CD14-positive monocyte (primary cell): ENCODE results near the gene SRD5A3. TPM values are rescaled to one million over a fixed set of nuclear protein-coding genes. Genes with fewer than 3 reads are reported as not detected.
A peak's percentile ranks its signal among the peaks of the same experiment; 100 is the strongest.

ENCODE experiments used
- DNase-seq, 3 donors: peaks; one replicate each; pipeline ENCODE4 v3.0.0-alpha.2; 2011 to 2022
- H2AFZ ChIP-seq: 2 replicates; pipeline ENCODE4 v1.6.0; 2012; ENCODE audit warnings: mild to moderate bottlenecking, low read depth, low read length, inconsistent platforms; ENCODE audit not compliant: insufficient read depth, poor library complexity, severe bottlenecking
- H3K27ac ChIP-seq, 2 donors: 1 replicate in 1 of 2; 2 replicates in 1 of 2; pipeline ENCODE4 v1.5.1; 2012 to 2013; ENCODE audit warnings: low read length in 2 of 2, control low read depth in 1 of 2, inconsistent platforms in 1 of 2, low read depth in 1 of 2, mild to moderate bottlenecking in 1 of 2
- H3K27me3 ChIP-seq, 2 donors: one replicate each; pipeline versions ENCODE4 v1.6.0 to v1.6.1; 2011 to 2013; ENCODE audit warnings: low read length in 2 of 2; ENCODE audit not compliant: control insufficient read depth in 2 of 2, insufficient read depth in 2 of 2
- H3K36me3 ChIP-seq, 2 donors: replicated peaks in 1 of 2; 1 replicate in 1 of 2; 2 replicates in 1 of 2; pipeline versions ENCODE4 v1.5.1 to v1.6.1; 2012 to 2013; ENCODE audit warnings: low read length in 2 of 2, control low read depth in 1 of 2, inconsistent platforms in 1 of 2, mild to moderate bottlenecking in 1 of 2; ENCODE audit not compliant: insufficient read depth in 2 of 2, control insufficient read depth in 1 of 2
- H3K4me1 ChIP-seq, 2 donors: 1 replicate in 1 of 2; 2 replicates in 1 of 2; pipeline versions ENCODE4 v1.5.1 to v1.6.1; 2012 to 2013; ENCODE audit warnings: low read length in 2 of 2, control low read depth in 1 of 2, inconsistent platforms in 1 of 2, mild to moderate bottlenecking in 1 of 2, moderate library complexity in 1 of 2; ENCODE audit not compliant: insufficient read depth in 2 of 2, control insufficient read depth in 1 of 2
- H3K4me2 ChIP-seq: replicated peaks from 2 replicates; pipeline ENCODE3; 2012; ENCODE audit warnings: low read length, moderate library complexity, mild to moderate bottlenecking; ENCODE audit not compliant: poor library complexity, severe bottlenecking; ENCODE audit errors: extremely low read depth
- H3K4me3 ChIP-seq, 3 experiments: fragments of 200-600 bp in 1 of 3; sonication (generic) in 1 of 3; replicated peaks in 1 of 3; 1 replicate in 2 of 3; 2 replicates in 1 of 3; pipeline ENCODE4 v1.5.1; 2011 to 2013; ENCODE audit warnings: low read length in 3 of 3, mild to moderate bottlenecking in 3 of 3, control low read depth in 2 of 3, low read depth in 2 of 3, inconsistent platforms in 1 of 3, moderate library complexity in 1 of 3
- H3K79me2 ChIP-seq: 2 replicates; pipeline ENCODE4 v1.6.0; 2012; ENCODE audit warnings: mild to moderate bottlenecking, control low read depth, inconsistent platforms, low read length, moderate library complexity; ENCODE audit not compliant: insufficient read depth
- H3K9ac ChIP-seq: 2 replicates; pipeline ENCODE4 v1.6.0; 2017; ENCODE audit warnings: low read length, mild to moderate bottlenecking; ENCODE audit not compliant: insufficient read depth, poor library complexity, severe bottlenecking
- H3K9me3 ChIP-seq, 2 donors: replicated peaks in 1 of 2; 1 replicate in 1 of 2; 2 replicates in 1 of 2; pipeline versions ENCODE4 v1.5.1 to v1.6.1; 2012 to 2013; ENCODE audit warnings: low read length in 2 of 2, control low read depth in 1 of 2; ENCODE audit not compliant: control insufficient read depth in 1 of 2, insufficient read depth in 1 of 2
- H4K20me1 ChIP-seq: 2 replicates; pipeline ENCODE4 v1.6.0; 2012; ENCODE audit warnings: mild to moderate bottlenecking, low read length, control low read depth, moderate library complexity; ENCODE audit not compliant: insufficient read depth
- H3K27ac Mint-ChIP-seq, 7 donors: one replicate each; pipeline ENCODE4 v1.8.0; 2020; ENCODE audit warnings: mild to moderate bottlenecking in 7 of 7, mixed read lengths in 7 of 7, moderate library complexity in 6 of 7, inconsistent platforms in 2 of 7
- H3K27me3 Mint-ChIP-seq, 3 donors: one replicate each; pipeline ENCODE4 v1.8.0; 2021 to 2022; ENCODE audit warnings: low read depth in 3 of 3, mild to moderate bottlenecking in 3 of 3, mixed read lengths in 3 of 3, moderate library complexity in 3 of 3, inconsistent platforms in 1 of 3
- H3K36me3 Mint-ChIP-seq, 2 donors: one replicate each; pipeline ENCODE4 v1.8.0; 2020; ENCODE audit warnings: mixed read lengths in 2 of 2, inconsistent platforms in 1 of 2, mild to moderate bottlenecking in 1 of 2
- H3K4me1 Mint-ChIP-seq: one replicate; pipeline ENCODE4 v1.8.0; 2020; ENCODE audit warnings: mild to moderate bottlenecking, mixed read lengths
- H3K4me3 Mint-ChIP-seq, 2 donors: one replicate each; pipeline ENCODE4 v1.8.0; 2020; ENCODE audit warnings: mild to moderate bottlenecking in 2 of 2, mixed read lengths in 2 of 2, moderate library complexity in 1 of 2
- H3K9me3 Mint-ChIP-seq, 7 donors: one replicate each; pipeline ENCODE4 v1.8.0; 2020 to 2022; ENCODE audit warnings: mixed read lengths in 7 of 7, mild to moderate bottlenecking in 6 of 7, moderate library complexity in 6 of 7, inconsistent platforms in 2 of 7
- CTCF ChIP-seq: fragments of 200-600 bp; IDR thresholded peaks from one replicate; pipeline ENCODE4 v1.8.0; 2022; ENCODE audit warnings: antibody characterized with exemption, mild to moderate bottlenecking
- WGBS: methylation state at CpG from one replicate; pipeline ENCODE4 v1.1.5; 2013; ENCODE audit warnings: missing lambda C conversion rate; ENCODE audit not compliant: insufficient coverage; 5-methylcytosine and 5-hydroxymethylcytosine counted together
- intact Hi-C, 2 donors: fragments of 100-400 bp; cut with micrococcal nuclease; formaldehyde crosslinking; loops; one replicate each; pipeline versions ENCODE4 v1.15.0 to v1.15.1; 2023
- polyA plus RNA-seq, 3 donors: library from polyadenylated mRNA; depleted of rRNA in 1 of 3; unstranded in 2 of 3; stranded (reverse) in 1 of 3; fragments of 300-500 nt in 2 of 3; fragments of >200 nt in 1 of 3; fragmentation: Illumina TruSeq in 2 of 3; gene quantifications; 1 replicate in 2 of 3; 2 replicates in 1 of 3; pipeline ENCODE4 v1.2.3, GENCODE V29; 2012 to 2021

SRD5A3 gene
- polyA plus RNA-seq, 3 donors, result 5.9 to 26.2 (median 16.2) TPM

GRCh38 chr4:55398461-55398860 is 52.4 kb downstream of the SRD5A3 start:
- no CpG with 5 or more reads among the region's 1 CpG for WGBS
- no peaks in the 10 kb centered on the region for H3K9me3 ChIP-seq
- intact Hi-C loops, result loop anchor here (5.0 kb wide), 2 partner anchors 51 to 149 kb away; partner anchors contain the start of genes CLOCK (in 2 of the 2) and SRD5A3 (in 1 of the 2)
- Mint-ChIP-seq H3K36me3 (peaks cover 23 to 35% of the 10 kb centered on the region in 2 donors), H3K4me3 (peak overlapping the region; percentile 96 to 99), H3K27ac (peak overlapping the region; percentile 97 to 99 (median 99)), H3K9me3 (no peaks in the 10 kb centered on the region), H3K4me1 (peaks cover 44% of the 10 kb centered on the region), H3K27me3 (peaks cover 0 to 4% (median 0%) of the 10 kb centered on the region in 3 donors)
- peak overlapping the region; percentile 97 for H3K4me2 ChIP-seq
- H3K27ac ChIP-seq, result peak overlapping the region in 1 of 2 donors; percentile 89
- H3K4me3 ChIP-seq, result peak overlapping the region; percentile 89 to 96 (median 93)
- DNase-seq, result peak in 2 of 3 donors; percentile 32 to 67
- H3K27me3 ChIP-seq, result no peaks in the 10 kb centered on the region
- H3K79me2 ChIP-seq, result peaks cover 75% of the 10 kb centered on the region
- H4K20me1 ChIP-seq, result peaks cover 71% of the 10 kb centered on the region
- no peak overlapping the region for H2AFZ ChIP-seq
- H3K4me1 ChIP-seq, result peaks cover 30 to 37% of the 10 kb centered on the region in 2 donors
- H3K36me3 ChIP-seq, result peaks cover 19 to 30% of the 10 kb centered on the region in 2 donors
- TF ChIP-seq CTCF, result no peak
- peak overlapping the region; percentile 95 for H3K9ac ChIP-seq

DNA sequence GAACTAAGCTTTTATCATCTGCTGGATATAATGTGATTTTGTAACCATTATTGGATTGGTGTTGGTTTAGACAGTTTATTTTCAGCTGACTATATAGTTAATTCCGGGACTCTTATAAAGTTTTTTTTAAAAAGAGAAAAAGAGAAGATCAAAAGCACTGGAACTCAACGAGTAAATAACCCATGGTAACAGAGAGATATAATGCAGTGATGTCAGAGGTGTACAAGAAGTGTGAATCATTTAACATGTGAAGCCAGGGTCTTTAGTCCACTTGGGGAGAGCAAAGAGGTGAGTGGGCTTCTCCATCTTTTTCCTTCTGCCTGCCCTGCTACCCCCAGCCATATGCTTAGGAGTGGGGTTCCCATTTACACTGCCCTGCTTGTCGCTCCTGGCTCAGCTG is 52.9 kb downstream of the SRD5A3 start:
- Histone ChIP-seq H3K36me3 (peaks cover 23 to 35% of the 10 kb centered on the region in 2 donors), H3K9me3 (no peaks in the 10 kb centered on the region), H3K9ac (peak overlapping the region; percentile 95), H4K20me1 (peaks cover 76% of the 10 kb centered on the region), H3K4me1 (peaks cover 30 to 37% of the 10 kb centered on the region in 2 donors), H3K4me2 (peak overlapping the region; percentile 97), H3K27ac (peak overlapping the region; percentile 11 to 89), H3K4me3 (peak overlapping the region; percentile 89 to 96 (median 93)), H2AFZ (no peak overlapping the region), H3K79me2 (peaks cover 80% of the 10 kb centered on the region), H3K27me3 (no peaks in the 10 kb centered on the region)
- peak overlapping the region; percentile 96 to 99 for H3K4me3 Mint-ChIP-seq
- H3K4me1 Mint-ChIP-seq, result peaks cover 44% of the 10 kb centered on the region
- peak in 1 of 3 donors; percentile 59 for DNase-seq
- peaks cover 28 to 39% of the 10 kb centered on the region in 2 donors for H3K36me3 Mint-ChIP-seq
- TF ChIP-seq CTCF, result no peak
- intact Hi-C loops, result loop anchor here (5.0 kb wide), 2 partner anchors 52 to 148 kb away; partner anchors contain the start of genes CLOCK (in 2 of the 2) and SRD5A3 (in 1 of the 2)
- H3K9me3 Mint-ChIP-seq, result peaks cover 0 to 1% (median 0%) of the 10 kb centered on the region in 7 donors
- H3K27me3 Mint-ChIP-seq, result peaks cover 0 to 4% (median 0%) of the 10 kb centered on the region in 3 donors
- peak overlapping the region; percentile 95 to 99 (median 98) for H3K27ac Mint-ChIP-seq
- 67% methylated on average over 1 of the region's 3 CpGs for WGBS
